Tibial nerve (tissue), 4 donors: ENCODE results near the gene PPP2R3A.

Source experiments
- EP300 ChIP-seq, 2 donors: sonication (generic); formaldehyde crosslinking; IDR thresholded peaks; one replicate each; pipeline ENCODE4 v1.6.1; 2017; ENCODE audit warnings: antibody characterized with exemption in 2 of 2, mild to moderate bottlenecking in 1 of 2
- POLR2A ChIP-seq, 2 donors: fragments of 450-650 bp; IDR thresholded peaks; one replicate each; pipeline ENCODE4 v1.6.1; 2017; ENCODE audit warnings: antibody characterized with exemption in 2 of 2, mild to moderate bottlenecking in 2 of 2, moderate library complexity in 2 of 2
- TF ChIP-seq, protein P1 (sequence below), 5 experiments: fragments of 200-600 bp in 3 of 5; fragments of 450-650 bp in 2 of 5; sonication (generic) in 3 of 5; IDR thresholded peaks; one replicate each; pipeline ENCODE4 v1.5.1; 2016 to 2019; ENCODE audit warnings: antibody characterized with exemption in 5 of 5, mild to moderate bottlenecking in 3 of 5, moderate library complexity in 2 of 5

DNA sequence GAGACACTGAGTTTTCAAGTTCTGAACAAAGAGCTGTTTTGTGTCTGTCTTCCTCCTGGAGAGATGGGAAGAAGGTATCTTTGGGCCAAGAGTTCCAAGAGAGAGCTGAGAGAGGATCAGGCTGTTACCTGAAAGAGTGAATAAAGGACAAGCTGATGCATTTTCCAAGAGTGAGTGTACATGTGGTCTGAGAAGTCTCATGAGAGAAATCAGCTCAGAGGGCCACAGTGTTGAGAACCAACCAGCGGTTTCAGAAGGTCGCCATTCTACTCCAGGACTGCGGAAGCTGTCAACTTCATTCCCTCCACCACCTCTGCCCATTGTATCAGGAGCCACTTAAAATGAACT, 42.7 kb upstream of the PPP2R3A start:
- TF ChIP-seq, protein P1, sequence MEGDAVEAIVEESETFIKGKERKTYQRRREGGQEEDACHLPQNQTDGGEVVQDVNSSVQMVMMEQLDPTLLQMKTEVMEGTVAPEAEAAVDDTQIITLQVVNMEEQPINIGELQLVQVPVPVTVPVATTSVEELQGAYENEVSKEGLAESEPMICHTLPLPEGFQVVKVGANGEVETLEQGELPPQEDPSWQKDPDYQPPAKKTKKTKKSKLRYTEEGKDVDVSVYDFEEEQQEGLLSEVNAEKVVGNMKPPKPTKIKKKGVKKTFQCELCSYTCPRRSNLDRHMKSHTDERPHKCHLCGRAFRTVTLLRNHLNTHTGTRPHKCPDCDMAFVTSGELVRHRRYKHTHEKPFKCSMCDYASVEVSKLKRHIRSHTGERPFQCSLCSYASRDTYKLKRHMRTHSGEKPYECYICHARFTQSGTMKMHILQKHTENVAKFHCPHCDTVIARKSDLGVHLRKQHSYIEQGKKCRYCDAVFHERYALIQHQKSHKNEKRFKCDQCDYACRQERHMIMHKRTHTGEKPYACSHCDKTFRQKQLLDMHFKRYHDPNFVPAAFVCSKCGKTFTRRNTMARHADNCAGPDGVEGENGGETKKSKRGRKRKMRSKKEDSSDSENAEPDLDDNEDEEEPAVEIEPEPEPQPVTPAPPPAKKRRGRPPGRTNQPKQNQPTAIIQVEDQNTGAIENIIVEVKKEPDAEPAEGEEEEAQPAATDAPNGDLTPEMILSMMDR (IDR thresholded peaks at IDR 0.05): no peak
- TF ChIP-seq EP300 (IDR thresholded peaks at IDR 0.05) (no peak), POLR2A (IDR thresholded peaks at IDR 0.05) (no peak)
